GM18507 (cell line): Measurements from ENCODE around the gene PDE9A.

Experiments used
- DNase-seq: peaks from one replicate; pipeline ENCODE4 v3.0.0; 2011; ENCODE audit warnings: low read depth; ENCODE audit not compliant: insufficient read length; ENCODE audit errors: extremely low spot score
- FAIRE-seq: peaks from 2 replicates; lab custom pipeline; 2011; peaks lifted over from hg19 to GRCh38; lab: Jason Lieb, UNC

Gene PDE9A

DNA sequence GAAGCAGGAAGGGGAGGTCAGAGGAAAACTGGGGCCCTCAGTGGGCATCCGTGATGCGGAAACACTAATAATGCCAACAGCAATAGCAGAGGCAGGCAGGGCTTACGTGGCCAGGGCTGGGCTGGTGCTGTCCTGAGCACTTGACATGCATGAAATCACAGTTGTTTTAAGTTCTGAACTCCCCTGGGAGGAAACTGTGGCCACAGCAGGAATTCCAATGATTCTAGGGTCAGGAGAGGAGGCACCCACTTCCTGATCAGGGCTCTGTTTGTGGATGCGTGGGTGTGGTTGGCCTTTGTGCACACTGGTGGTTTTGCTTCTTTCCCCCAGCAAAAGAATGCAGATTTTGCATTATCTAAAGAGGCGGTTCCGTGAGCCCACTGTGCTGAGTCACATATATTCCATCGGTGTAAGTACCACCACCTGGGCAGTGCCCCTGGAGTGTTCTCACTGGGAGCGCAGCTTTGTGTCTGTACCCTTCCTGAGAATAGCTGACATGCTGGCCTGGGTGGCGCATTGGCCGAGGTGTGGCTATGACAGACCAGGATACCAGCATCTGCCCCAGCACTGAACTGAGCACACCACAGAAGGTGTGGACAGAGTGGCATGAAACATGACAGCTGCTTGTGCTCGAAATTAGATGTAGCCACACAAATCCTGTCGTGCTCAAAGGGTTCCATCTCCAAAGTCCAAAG lies 71.0 kb downstream of the PDE9A start:
- DNase-seq (no peak), FAIRE-seq (no peak)

DNA sequence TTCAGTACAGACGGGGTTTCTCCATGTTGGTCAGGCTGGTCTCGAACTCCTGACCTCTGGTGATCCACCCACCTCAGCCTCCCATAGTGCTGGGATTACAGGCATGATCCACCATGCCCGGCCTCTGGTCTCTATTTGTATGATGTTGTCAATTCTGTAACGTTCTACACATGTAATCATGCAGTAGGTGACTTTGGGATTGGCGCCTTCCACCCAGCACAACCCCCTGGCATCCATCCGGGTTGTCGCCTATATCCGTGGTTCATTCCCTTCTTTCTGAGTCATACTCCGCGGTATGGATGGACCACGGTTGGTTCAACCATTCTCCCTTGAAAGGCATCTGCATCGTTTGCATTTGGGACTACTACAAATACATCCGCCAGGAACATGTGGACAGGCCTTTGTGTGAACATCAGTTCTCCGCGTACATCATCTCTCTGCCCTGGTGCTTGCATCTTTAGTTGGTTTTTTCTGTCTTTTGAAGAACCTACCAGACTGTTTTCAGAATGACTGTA lies 72.1 kb downstream of the PDE9A start:
- no peak for FAIRE-seq

DNA sequence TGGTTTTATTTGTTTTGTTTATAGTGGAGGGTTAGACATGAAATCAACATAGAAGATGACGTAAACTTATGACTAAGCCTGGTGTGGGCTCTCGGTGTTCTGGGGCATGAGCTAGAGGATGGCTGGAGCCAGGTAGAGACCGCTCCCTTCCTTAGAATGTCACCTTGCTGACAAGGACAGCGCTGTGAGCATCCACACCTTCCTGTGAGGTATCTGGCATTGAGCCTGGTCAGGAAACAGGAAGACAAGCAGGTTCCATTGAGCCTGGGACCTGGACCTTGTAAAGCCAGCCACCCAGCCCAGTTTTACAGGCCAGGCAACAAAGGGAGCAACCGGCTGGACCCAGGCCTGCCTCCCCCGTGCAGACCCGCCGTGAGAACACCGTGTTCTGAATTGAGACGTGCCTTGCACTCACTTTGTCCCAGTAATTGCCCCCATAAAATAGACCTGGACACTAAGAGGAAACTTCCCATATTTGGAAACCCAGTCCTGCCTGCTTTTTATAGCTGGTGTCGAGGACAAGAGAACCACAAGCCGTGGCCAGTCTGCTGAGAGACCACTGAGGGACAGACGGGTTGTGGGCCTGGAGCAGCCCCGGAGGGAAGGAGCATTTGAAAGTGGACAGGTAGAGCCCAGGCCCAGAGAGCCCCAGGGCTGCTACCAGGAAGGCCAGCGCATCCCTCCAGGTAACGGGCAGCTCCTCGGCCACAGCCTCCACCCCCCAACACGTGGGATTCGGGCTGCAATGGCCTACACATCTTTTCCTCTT lies 78.0 kb downstream of the PDE9A start:
- no peak for DNase-seq
- FAIRE-seq: no peak

More for the DNA sequence above, 72.1 kb downstream of the PDE9A start:
- no peak for DNase-seq

DNA sequence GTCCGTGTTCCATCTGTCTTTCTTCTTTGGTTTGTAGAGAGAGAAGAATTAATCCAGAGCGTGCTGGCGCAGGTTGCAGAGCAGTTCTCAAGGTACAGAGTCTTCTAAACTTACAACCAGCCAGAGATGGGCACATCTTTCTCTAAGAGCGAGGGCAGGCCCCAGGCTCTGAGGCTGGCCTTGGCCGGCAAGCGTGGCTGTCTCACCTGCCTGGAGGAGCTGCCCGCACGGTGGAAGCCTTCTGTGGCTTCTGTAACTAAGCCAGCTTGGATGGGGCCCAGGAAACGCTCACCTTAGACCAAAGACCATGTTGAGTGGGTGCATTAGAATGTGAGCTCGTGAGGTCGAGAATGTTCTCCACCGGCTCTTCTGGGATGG lies 78.6 kb downstream of the PDE9A start:
- DNase-seq: no peak
- FAIRE-seq: no peak

DNA sequence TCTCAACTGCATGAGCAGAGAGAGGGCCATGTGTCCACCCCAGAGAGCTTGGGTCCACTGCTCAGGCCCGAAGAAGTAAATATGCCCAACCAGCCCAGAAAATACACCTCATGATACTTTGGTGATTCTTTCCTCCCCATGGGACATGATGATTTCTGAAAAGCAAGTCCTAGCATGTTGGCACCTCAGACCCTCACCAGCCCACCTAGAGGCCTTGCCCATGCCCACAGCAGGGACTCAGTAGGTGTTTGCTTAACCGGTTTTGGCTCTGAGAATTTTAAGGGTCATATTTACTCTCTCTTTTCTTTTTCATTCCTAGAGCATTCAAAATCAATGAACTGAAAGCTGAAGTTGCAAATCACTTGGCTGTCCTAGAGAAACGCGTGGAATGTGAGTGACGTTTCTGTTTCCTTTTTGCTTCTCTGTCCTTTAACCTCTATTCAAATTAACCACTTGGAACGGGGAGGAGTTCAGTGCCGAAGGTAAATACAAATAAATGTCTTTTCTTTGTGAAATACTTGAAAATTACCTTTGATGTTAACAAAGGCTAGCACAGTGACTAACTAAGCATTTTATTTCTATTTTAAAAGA lies 79.7 kb downstream of the PDE9A start:
- FAIRE-seq: no peak
- no peak for DNase-seq

DNA sequence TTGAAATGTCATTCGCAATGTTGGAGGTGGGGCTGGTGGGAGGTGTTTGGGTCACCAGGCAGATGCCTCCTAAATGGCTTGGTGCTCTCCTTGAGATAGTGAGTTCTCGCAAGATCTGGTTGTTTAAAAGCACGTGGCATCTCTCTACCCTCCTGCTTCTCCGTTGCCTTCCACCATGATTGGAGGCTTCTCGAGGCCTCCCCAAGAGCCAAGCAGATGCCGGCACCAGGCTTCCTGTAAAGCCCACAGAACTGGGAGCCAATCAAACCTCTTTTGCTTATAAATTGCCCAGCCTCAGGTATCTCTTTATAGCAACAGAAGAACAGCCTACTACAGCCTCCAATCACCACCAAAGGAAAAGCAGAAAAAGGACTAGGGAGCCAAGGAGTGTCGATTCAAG lies 80.5 kb downstream of the PDE9A start:
- DNase-seq (no peak), FAIRE-seq (no peak)

DNA sequence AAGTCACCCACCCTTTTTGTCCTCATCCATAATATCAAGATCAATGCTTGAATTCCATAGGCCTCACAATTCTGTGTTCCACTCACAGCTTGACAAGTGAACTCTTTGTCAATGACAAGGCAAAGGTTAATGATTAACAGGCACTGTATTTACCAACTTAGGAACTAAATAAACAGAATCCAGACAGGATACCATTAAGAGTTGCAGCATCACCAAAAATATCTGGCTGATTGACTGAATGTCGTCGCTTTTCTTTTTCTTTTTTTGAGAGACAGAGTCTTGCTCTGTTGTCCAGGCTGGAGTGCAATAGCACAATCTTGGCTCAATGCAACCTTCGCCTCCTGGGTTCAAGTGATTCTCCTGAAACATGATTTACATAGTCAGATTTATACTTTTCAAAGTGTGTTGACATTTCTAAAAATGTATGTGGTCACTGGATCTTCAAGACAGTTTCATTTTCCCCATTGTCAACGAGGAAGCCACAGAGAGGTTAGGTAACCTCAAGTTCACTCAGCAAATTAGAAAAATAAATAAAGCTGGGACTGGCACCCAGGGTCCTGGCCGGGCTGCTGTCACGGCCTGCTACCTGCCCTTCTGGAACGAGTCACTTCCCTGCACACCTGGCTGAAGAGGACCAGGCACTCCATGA lies 81.0 kb downstream of the PDE9A start:
- no peak for DNase-seq
- FAIRE-seq: no peak

DNA sequence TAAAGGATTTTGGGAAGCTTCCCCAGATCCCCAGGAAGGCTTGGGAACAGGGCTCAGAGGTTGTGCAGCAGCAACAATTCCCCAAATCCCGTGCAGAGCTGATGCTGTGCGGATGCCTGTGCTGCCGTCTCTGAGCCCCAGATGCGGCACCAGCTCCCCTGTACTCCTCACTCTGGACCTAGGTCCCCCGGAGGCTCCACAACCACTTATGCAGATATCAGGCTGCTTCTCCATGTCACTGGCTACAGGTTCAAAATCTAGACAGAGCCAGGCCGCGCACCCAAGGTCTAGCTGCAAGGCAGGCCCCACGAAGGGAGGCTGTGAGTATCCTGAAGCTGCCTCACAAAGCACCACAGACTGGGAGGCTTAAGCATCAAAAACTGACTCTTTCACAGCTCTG lies 81.6 kb downstream of the PDE9A start:
- DNase-seq: no peak
- FAIRE-seq: no peak

DNA sequence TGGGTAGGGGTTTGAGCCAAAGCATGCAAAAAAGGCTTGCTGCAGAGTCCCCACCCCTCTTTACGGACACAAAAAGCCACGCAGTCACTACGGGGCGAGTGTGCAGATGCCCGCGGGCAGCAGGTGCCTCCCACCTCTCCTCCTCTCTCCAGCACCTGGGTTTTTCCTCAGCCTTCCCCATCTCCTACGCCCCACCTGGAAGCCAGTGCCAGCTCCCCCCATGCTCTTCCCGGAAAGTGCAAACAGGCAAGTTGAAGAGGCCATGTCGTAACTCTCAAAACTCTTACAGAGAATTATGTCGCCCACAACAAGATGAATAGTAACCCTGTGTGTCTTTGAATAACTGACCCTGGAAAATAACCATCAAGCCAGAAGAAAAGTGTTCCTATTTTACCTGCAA lies 82.5 kb downstream of the PDE9A start:
- DNase-seq: no peak
- FAIRE-seq: no peak

DNA sequence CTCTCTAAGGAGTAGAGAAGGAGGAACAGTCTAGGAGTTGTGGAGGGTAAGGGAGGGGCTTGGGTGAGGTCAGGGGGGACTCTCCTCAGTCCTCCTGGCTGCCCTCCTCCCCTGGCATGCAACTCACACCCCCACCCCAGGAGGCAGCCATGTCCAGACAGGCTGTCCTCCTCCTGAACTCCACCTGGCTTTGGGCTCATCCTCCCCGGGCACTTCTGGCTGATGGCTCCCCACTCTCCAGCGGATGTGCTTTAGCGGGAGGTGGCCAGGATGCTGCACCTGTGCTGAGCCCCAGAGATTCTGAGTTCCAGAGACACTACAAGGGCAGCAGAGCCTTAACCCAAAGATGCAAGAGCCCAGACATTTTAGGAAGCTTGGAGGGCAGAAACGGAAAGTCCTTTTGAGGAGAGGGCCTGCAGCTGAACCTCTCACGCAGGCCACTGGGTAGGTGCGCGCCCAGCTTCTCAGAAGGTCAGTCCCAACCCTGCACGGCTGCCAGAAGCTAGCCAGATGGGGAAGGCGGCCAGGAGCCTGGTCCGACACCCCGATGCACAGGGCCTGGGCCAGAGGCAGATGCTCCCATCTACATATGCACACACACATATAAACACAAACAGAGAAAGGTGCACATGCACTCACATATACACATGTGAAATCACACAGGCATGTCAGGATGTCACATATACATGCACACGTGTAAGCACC lies 83.4 kb downstream of the PDE9A start:
- DNase-seq: no peak
- FAIRE-seq: no peak

DNA sequence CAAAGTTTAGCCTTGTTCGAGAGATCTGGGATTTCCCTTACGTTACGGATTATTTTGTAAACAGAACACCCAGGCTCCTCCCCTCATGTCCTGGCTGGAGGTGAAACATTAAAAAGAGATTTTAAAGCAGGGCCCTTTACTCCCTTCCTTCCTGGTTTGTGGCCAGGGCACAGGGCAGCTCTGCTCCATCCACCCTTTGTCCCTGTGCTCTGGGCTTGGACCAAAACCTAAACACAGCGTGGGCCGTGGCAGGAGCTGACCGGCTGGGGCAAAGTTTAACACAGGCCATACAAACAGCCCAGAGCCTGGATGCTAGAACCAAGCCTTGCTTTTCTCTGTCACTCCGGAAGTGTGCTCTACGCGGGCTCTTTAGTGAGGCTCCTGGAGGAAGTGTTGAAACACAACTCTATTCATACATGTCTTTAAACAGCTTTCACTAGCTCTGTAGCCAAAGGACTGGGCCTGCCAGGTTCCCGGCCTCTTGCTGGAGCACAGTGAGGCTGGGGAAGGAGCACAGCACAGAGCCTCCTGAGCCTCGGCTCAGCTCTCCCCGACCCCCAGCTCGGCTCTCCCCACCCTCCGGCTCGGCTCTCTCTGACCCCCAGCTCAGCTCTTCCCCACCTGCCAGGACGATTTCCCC lies 84.7 kb downstream of the PDE9A start:
- no peak for DNase-seq

DNA sequence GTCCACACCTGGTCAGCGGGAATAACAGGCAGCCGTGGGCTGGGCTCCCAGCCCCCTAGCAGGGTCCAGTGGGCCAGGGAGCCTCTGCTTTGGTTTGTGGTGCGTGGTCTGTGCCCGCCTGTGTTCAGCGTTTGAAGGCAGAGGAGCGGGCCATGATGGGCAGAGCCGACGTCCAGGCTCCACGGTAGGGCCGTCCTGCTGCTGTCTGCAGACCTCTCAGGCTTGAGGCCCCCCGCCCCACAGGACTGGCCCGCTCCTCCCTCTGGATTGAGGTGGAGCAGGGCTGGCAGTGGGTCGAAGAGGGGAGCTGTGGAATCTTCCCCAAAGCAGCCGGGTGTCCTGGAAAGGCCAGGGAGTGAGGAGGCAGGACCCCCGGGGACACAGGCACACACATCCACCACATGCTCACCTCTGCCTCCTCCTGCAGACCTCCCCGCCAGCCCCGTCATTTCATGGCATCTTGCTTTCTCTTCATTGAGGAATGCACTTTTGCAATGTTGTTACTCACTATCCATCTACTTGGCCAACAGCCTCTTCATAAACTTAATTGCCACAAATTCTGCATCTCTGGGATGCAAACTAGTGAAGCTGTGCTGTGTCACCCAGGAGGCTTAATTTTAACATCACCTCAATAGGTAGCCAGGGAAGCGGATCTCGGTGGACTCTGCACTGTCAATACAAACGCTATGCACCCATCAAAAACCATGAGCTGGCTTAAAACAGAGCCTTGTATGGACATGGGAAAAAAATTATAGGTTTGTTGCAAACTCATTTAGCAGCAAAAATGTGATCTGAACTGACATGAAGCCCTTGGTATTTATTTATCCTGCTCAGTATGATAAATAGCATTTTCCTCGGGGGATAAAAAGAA lies 85.9 kb downstream of the PDE9A start:
- no peak for FAIRE-seq

More for the DNA sequence above, 84.7 kb downstream of the PDE9A start:
- FAIRE-seq: peak; percentile 12

DNA sequence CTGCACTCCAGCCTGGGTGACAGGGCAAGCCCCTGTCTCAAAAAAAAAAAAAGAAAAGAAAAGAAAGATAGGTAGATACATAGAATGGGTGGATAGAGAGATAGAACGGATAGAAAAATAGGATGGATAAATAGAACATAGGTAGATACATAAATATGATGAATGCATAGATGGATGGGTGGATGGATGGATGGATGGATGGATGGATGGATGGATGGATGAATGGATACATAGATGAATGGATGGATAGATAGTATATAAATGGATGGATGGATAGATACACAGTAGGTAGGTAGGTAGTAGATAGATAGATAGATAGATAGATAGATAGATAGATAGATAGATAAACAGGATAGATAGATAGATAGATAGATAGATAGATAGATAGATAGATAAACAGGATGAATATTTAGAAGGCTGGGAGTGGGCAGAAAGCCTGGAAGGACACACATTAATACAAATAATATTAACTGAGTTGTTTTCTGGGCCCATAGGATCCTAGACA lies 87.0 kb downstream of the PDE9A start:
- FAIRE-seq (no peak), DNase-seq (no peak)

More for the DNA sequence above, 85.9 kb downstream of the PDE9A start:
- DNase-seq: no peak

DNA sequence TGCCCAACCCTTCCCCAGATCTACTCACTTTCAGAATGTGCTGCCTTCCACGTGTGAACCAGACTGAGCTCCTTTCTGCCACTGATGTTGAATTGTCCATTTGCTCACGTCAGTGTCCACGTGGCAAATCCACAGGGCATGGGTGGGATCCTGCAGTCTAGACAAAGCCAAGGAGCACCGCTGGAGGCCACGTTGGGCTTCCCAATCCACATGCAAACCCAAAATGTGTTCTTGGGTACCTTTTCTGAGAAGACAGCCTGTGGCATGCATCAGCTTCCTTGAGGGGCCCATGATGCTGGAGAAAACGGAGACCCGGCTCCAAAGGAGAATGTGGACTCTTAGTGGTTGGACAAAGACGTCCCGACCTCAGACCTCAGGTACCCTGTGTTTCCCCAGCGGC lies 87.6 kb downstream of the PDE9A start:
- DNase-seq (no peak), FAIRE-seq (no peak)

DNA sequence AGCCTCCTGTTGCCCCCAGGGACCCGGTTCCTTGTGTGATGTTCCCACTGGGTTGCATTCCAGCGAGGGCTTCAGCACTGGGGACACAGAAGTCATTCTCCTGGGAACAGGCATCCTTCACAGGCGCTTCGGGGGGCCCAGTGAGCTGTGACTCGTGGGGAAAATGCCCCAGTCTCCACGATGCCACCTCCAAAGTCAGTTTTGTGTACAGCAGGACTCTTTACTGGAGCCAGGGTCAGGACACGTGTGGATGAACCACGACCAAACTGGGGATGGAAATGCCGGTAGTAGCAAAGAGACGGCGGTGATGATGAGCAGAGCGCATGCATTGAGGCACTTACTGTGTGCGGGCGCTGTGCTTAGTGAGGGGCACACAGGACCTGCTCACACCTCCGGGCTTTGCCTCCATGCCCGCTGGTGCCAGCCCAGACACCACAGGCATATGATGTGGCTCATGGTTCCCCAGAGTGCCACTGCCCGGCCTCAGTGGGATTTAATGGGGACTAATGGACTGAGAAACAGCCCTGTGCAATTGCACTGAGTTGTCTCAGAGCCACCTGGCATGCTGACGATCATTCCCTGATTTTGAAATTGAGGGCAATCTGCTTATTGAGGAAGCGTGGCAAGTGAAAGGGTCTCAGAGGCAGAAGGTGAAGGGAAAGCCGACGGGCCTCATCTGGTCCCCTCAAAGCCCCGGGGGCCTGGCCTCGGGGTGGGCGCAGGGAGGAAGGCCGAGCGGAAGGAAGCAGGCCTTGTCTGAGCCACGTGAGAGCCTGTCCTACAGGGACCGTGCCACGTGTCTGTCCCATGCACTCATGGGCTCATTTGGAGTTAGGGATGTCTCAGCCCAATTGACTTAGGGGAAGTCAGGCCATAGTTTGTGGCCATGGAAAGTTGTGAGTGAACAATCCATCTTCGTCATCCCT lies 91.4 kb downstream of the PDE9A start:
- FAIRE-seq: no peak
- DNase-seq: no peak

DNA sequence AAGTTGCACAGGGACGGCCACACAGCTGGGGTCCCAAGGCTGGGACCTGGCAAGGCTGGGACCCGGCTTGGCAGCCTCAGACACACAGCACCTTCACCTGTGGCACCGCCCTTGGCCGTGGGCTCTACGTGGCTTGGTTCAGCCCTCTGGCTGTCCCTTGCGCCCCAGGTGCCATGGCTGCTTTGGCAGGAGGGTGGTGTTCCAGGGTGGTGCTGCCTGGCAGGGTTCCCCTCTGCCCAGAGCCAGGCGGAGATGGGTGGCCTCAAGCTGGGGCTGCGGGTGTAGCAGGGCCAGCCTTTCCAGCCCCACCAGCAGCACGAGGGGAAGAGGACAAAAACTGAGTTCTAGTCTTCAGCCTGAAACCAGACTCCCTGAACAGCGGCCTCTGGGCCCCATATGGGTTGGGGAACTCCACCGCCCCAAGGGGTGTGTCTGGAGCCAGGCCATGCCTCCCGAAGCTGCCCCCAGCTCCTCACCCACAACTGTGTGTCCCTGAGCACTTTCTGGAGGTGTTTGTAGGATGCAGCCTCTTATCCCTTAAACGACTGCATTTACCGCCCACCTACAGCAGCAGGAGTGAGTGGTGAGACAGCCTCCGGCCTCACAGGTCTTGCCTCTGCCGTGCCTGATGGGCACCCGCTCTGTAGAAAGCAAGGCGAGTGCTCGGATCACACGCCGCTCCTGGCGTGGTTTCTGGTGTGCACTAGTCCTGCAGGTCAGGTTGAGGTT lies 92.3 kb downstream of the PDE9A start:
- DNase-seq (no peak), FAIRE-seq (no peak)
